Breast epithelium (tissue), 4 donors: ENCODE measurements around the gene MGST2. TPM values are rescaled to one million over a fixed set of nuclear protein-coding genes. Genes with fewer than 3 reads are reported as not detected.

Experiments used
- DNase-seq, 2 donors: peaks; one replicate each; pipeline ENCODE4 v3.0.0-alpha.2; 2019; ENCODE audit warnings: low spot score in 2 of 2
- H3K27ac ChIP-seq, 2 donors: fragments of 200-600 bp; sonication (generic) in 1 of 2; one replicate each; pipeline ENCODE4 v1.5.1; 2016 to 2019; ENCODE audit warnings: mild to moderate bottlenecking in 1 of 2
- H3K27me3 ChIP-seq, 2 donors: fragments of 200-600 bp; sonication (generic) in 1 of 2; one replicate each; pipeline versions ENCODE4 v1.5.1 to v1.6.0; 2017 to 2019; ENCODE audit warnings: control low read depth in 1 of 2, mild to moderate bottlenecking in 1 of 2
- H3K36me3 ChIP-seq: fragments of 200-600 bp; one replicate; pipeline ENCODE4 v1.5.1; 2019
- H3K4me1 ChIP-seq, 2 donors: fragments of 200-600 bp; sonication (generic); one replicate each; pipeline ENCODE4 v1.5.1; 2016 to 2019; ENCODE audit warnings: control low read depth in 1 of 2
- H3K4me3 ChIP-seq, 3 donors: fragments of 200-600 bp; sonication (generic); 1 replicate in 2 of 3; 2 replicates in 1 of 3; pipeline ENCODE4 v1.5.1; 2016 to 2019; ENCODE audit warnings: mild to moderate bottlenecking in 3 of 3, moderate library complexity in 2 of 3
- H3K9me3 ChIP-seq, 2 donors: fragments of 200-600 bp; sonication (generic) in 1 of 2; one replicate each; pipeline ENCODE4 v1.5.1; 2016 to 2019; ENCODE audit warnings: control low read depth in 1 of 2
- POLR2A ChIP-seq: fragments of 450-650 bp; IDR thresholded peaks from one replicate; pipeline ENCODE4 v1.6.1; 2016; ENCODE audit warnings: antibody characterized with exemption, mild to moderate bottlenecking, moderate library complexity
- POLR2AphosphoS5 ChIP-seq, 3 donors: sonication (generic); formaldehyde crosslinking; IDR thresholded peaks; one replicate each; pipeline ENCODE4 v1.6.1; 2017; ENCODE audit warnings: antibody characterized with exemption in 3 of 3
- intact Hi-C: fragments of 100-400 bp; cut with DNase I; formaldehyde crosslinking; loops from one replicate; pipeline ENCODE4 v1.15.1; 2023; ENCODE audit warnings: low total_unique reads
- total RNA-seq, 3 donors: library from RNA; depleted of rRNA; stranded (reverse); fragments of >200 nt; gene quantifications; one replicate each; pipeline ENCODE4 v1.1.0, GENCODE V29; 2016
- TF ChIP-seq, protein P1 (sequence below), 3 donors: fragments of 450-650 bp; IDR thresholded peaks; one replicate each; pipeline ENCODE4 v1.5.1; 2016 to 2017; ENCODE audit warnings: antibody characterized with exemption in 3 of 3, mild to moderate bottlenecking in 3 of 3, moderate library complexity in 3 of 3

MGST2 gene
- total RNA-seq, 3 donors from 2014 or later = 29.1 to 58.7 (median 50.5) TPM

DNA sequence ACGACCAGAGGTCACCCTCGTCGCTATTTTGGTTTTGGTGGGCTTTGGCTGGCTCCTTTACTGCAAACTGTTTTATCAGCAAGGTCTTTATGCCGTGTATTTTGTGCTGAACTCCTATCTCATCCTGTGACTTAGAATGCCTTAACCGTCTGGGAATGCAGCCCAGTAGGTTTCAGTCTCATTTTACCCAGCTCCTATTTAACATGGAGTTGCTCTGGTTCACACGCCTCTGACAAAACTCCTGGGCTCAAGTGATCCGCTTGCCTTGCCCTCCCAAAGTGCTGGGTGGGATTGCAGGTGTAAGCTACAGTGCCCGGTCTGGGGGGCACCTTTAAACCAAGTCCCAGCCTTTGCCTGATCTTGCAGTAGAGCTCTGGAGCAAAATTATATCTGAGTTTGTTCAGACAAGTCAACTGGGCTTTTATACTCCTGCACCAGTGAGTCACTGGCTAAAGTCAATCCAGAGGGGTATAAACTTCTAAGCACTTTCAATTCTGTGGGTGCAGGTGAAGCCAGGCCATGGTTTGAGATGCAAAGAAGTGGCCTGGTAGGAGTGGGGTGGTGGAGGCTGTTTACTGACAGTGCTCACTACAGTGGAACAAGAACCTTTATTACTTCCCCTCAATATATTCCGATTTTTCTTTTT is 50.2 kb downstream of the MGST2 start:
- Histone ChIP-seq H3K9me3 (no peaks in the 10 kb centered on the region), H3K27ac (no peak overlapping the region), H3K4me3 (no peak overlapping the region), H3K4me1 (no peaks in the 10 kb centered on the region), H3K27me3 (no peaks in the 10 kb centered on the region), H3K36me3 (peaks cover 5% of the 10 kb centered on the region)
- TF ChIP-seq POLR2A = no peak
- TF ChIP-seq POLR2AphosphoS5 (IDR thresholded peaks at IDR 0.05) = no peak
- TF ChIP-seq, protein P1, sequence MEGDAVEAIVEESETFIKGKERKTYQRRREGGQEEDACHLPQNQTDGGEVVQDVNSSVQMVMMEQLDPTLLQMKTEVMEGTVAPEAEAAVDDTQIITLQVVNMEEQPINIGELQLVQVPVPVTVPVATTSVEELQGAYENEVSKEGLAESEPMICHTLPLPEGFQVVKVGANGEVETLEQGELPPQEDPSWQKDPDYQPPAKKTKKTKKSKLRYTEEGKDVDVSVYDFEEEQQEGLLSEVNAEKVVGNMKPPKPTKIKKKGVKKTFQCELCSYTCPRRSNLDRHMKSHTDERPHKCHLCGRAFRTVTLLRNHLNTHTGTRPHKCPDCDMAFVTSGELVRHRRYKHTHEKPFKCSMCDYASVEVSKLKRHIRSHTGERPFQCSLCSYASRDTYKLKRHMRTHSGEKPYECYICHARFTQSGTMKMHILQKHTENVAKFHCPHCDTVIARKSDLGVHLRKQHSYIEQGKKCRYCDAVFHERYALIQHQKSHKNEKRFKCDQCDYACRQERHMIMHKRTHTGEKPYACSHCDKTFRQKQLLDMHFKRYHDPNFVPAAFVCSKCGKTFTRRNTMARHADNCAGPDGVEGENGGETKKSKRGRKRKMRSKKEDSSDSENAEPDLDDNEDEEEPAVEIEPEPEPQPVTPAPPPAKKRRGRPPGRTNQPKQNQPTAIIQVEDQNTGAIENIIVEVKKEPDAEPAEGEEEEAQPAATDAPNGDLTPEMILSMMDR (IDR thresholded peaks at IDR 0.05) = no peak
- intact Hi-C loops = no loop called here
- DNase-seq = no peak

DNA sequence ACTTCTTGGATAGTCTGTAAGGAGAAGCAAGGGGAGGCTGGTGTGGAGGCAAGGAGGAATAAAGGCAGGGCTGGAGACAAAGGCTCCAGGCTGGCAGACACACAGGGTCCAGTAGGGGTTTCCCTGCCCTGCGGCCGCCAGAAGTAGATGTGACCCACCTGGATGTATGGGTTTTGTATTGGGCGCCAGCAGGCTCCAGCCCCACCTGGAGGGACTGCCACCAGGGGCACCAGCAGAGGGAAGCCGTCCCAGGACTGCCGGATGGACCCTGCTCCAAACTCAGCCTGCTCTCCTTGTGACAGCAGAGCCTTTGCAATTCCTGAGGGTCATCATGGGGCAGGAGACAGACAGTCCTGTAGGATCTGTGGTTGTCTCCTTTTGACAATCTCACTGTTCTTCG is 52.7 kb downstream of the MGST2 start:
- intact Hi-C loops = no loop called here
- no peaks in the 10 kb centered on the region for H3K4me1 ChIP-seq
- H3K4me3 ChIP-seq = no peak overlapping the region
- no peak for DNase-seq
- no peaks in the 10 kb centered on the region for H3K27me3 ChIP-seq
- H3K27ac ChIP-seq = no peak overlapping the region
- H3K9me3 ChIP-seq = no peaks in the 10 kb centered on the region
- TF ChIP-seq, protein P1 (IDR thresholded peaks at IDR 0.05) = no peak
- no peak for TF ChIP-seq POLR2AphosphoS5 (IDR thresholded peaks at IDR 0.05)
- peaks cover 5% of the 10 kb centered on the region for H3K36me3 ChIP-seq

DNA sequence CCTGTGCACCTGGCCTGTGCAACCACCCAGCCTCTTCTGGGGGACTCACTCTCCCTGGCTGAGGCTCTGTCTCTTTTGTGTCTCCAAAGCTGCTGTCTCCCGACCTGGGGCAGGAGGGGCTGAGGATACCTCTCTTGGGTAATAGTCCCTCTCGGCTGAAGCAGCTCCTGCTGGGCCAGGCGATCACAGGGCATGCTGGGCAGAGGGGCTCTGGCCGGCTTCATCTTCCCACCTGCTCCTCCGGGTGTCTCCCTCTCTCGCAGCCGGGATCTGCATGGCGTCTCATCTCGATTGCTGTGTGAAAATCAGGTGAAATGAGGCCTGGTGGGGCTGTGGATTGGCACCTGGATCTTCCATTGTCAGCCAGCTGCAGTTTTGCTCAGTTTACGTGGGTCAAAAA is 53.2 kb downstream of the MGST2 start:
- Histone ChIP-seq H3K4me1 (no peaks in the 10 kb centered on the region), H3K27ac (no peak overlapping the region), H3K27me3 (no peaks in the 10 kb centered on the region), H3K9me3 (no peaks in the 10 kb centered on the region), H3K36me3 (peaks cover 5% of the 10 kb centered on the region), H3K4me3 (no peak overlapping the region)
- TF ChIP-seq, protein P1 (IDR thresholded peaks at IDR 0.05) = no peak
- no peak for TF ChIP-seq POLR2A
- no peak for TF ChIP-seq POLR2AphosphoS5 (IDR thresholded peaks at IDR 0.05)
- intact Hi-C loops = no loop called here
- no peak for DNase-seq

DNA sequence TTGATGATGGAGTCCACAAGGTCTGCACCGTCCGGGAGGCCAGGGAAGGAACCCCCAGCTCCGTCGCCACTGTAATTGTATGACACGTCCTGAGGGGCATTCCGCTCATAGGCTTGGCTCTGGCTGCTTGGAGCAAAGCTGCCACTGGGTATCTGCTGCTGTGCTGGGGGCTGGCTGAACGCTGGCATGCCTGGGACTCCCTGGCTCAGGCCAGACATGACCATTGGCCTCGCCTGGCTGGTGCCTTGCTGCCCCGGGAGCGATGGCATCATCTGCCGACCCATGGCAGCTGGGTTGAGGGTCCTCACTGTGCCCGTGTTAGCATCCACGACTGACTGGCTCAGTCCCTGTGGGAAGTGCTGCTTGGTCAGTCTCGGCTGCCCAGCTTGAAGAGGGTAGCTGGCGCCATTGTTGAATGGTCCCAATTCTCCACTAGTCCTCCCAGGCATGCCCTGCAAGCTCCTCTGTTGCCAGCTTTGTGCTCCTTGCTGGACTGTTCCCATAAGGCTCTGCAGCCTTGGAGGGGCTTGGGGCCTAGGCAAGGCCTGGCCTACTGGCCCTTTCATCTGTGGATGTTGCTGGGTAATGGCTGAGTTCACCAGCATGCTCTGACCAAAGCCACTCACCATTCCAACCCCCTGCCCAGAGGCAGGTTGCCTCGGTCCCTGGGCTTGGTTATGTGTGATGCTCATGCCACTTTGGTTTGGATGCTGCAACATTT is 53.9 kb downstream of the MGST2 start:
- H3K36me3 ChIP-seq = peaks cover 5% of the 10 kb centered on the region
- no peaks in the 10 kb centered on the region for H3K4me1 ChIP-seq
- H3K27me3 ChIP-seq = no peaks in the 10 kb centered on the region
- no peaks in the 10 kb centered on the region for H3K9me3 ChIP-seq
- no peak for TF ChIP-seq POLR2A
- TF ChIP-seq POLR2AphosphoS5 (IDR thresholded peaks at IDR 0.05) = no peak
- TF ChIP-seq, protein P1 (IDR thresholded peaks at IDR 0.05) = no peak
- DNase-seq = no peak
- no peak overlapping the region for H3K4me3 ChIP-seq
- intact Hi-C loops = no loop called here
- H3K27ac ChIP-seq = no peak overlapping the region

DNA sequence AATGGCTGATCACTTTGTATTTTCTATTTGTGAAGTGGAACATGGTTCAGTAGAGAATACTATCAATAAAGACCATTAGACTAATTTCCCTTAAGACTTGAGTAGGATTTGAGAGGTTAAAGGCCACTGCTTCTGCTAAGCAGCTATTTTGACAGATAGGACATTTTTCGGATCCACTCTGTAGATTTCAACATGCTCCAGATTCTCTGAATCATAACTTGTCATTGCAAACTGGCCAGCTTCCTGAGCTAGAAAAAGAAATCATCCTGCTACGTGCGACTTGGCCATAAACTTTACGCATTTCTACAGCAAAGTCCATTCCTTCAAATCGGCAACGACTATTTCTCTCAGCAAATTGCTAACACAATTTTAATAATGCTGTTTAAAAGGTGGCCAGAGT is 55.2 kb downstream of the MGST2 start:
- peaks cover 5% of the 10 kb centered on the region for H3K36me3 ChIP-seq
- TF ChIP-seq POLR2A (no peak), POLR2AphosphoS5 (IDR thresholded peaks at IDR 0.05) (no peak)
- TF ChIP-seq, protein P1 (IDR thresholded peaks at IDR 0.05) = no peak
- no peak for DNase-seq
- intact Hi-C loops = no loop called here
- no peak overlapping the region for H3K4me3 ChIP-seq
- no peak overlapping the region for H3K27ac ChIP-seq
- no peaks in the 10 kb centered on the region for H3K27me3 ChIP-seq
- no peaks in the 10 kb centered on the region for H3K4me1 ChIP-seq
- no peaks in the 10 kb centered on the region for H3K9me3 ChIP-seq
